Measurements from ENCODE around the gene SH2D3C. TPM values are rescaled to one million over a fixed set of nuclear protein-coding genes. Genes with fewer than 3 reads are reported as not detected.

Gene SH2D3C
- total and polyA plus RNA-seq, 2 of the 8 experiments (the other 6 are each of a cell fraction or from before 2014, with no cell fraction given) = 6.4 to 8.1 TPM

GRCh38 chr9:127720031-127720864 is 58.2 kb downstream of the SH2D3C start:
- Histone ChIP-seq H3K56ac (replicated peaks; ENCODE audit: insufficient read length, low read depth, low read length) (no peak overlapping the region), H2BK120ac (replicated peaks; ENCODE audit: low read depth, low read length) (no peak overlapping the region), H4K8ac (ENCODE audit: extremely low read depth, insufficient read depth, low read length) (no peak overlapping the region), H2BK12ac (ENCODE audit: low read depth, low read length) (peak overlapping the region; percentile 83; the same call in 1 of the 2 replicates), H3K23me2 (ENCODE audit: low read depth, low read length) (peaks cover 4% of the 10 kb centered on the region; the same call in 1 of the 2 replicates), H3K23ac (ENCODE audit: insufficient read length) (no peak overlapping the region), H3K79me1 (ENCODE audit: low read depth, low read length) (no peaks in the 10 kb centered on the region), H3K27ac (ENCODE audit: low read depth, low read length) (no peak overlapping the region), H2AK5ac (ENCODE audit: low read depth, low read length) (no peak overlapping the region), H2BK5ac (ENCODE audit: low read depth, low read length) (peak overlapping the region; percentile 75; the same call in 1 of the 2 replicates), H3K4me1 (replicated peaks in 1 of 4; ENCODE audit: control insufficient read depth in 3 of 4, insufficient read depth in 4 of 4, low read length in 3 of 4) (peaks cover 0 to 23% (median 16%) of the 10 kb centered on the region in 4 experiments; a peak in 6 of 7 replicates), H2AFZ (ENCODE audit: low read length) (no peak overlapping the region; the same call in 1 of the 2 replicates), H3K27me3 (replicated peaks in 1 of 4; ENCODE audit: control insufficient read depth in 3 of 4, extremely low read depth in 1 of 4, insufficient read depth in 3 of 4, low read length in 3 of 4) (no peaks in the 10 kb centered on the region), H4K20me1 (replicated peaks in 1 of 2; ENCODE audit: control insufficient read depth in 1 of 2, insufficient read depth in 2 of 2, low read length in 2 of 2) (no peaks in the 10 kb centered on the region), H3K4me2 (ENCODE audit: insufficient read depth in 1 of 2, low read depth in 2 of 2, low read length in 2 of 2) (no peak overlapping the region), H3K4me3 (ENCODE audit: extremely low read depth in 1 of 4, insufficient read depth in 2 of 4, low read depth in 3 of 4, low read length in 4 of 4) (no peak overlapping the region), H4K91ac (replicated peaks; ENCODE audit: insufficient read length, low read length) (no peak overlapping the region), H3K18ac (ENCODE audit: extremely low read depth, low read length) (peak overlapping the region; percentile 24; the same call in 1 of the 2 replicates), H3K9me3 (ENCODE audit: insufficient read depth in 2 of 2, low read depth in 1 of 2, low read length in 1 of 2) (no peaks in the 10 kb centered on the region), H2BK15ac (ENCODE audit: low read length) (peak overlapping the region; percentile 95), H3K14ac (ENCODE audit: insufficient read length) (no peak overlapping the region), H2BK20ac (ENCODE audit: low read length) (peak overlapping the region; percentile 56; the same call in 1 of the 2 replicates), H3K79me2 (ENCODE audit: control insufficient read depth in 1 of 2, insufficient read depth in 2 of 2, low read length in 2 of 2) (no peaks in the 10 kb centered on the region), H3K36me3 (ENCODE audit: control insufficient read depth in 2 of 4, insufficient read depth in 4 of 4, low read length in 3 of 4) (no peaks in the 10 kb centered on the region), H3K4ac (replicated peaks; ENCODE audit: insufficient read length, low read depth, low read length) (no peak overlapping the region), H4K5ac (ENCODE audit: insufficient read length, low read depth, low read length) (no peak overlapping the region), H3K9ac (replicated peaks in 1 of 4; ENCODE audit: extremely low read depth in 1 of 4, low read depth in 3 of 4, low read length in 3 of 4) (no peak overlapping the region)
- FAIRE-seq = no peak
- DNase-seq (ENCODE audit: low read depth in 1 of 2, low spot score in 2 of 2) = no peak
- WGBS, 2 experiments (ENCODE audit: extremely low coverage in 1 of 2, insufficient coverage in 1 of 2, insufficient read length in 1 of 2, insufficient replicate concordance in 2 of 2, low coverage in 1 of 2, low lambda C conversion rate in 2 of 2, missing lambda C conversion rate in 1 of 2) = 88% methylated on average over 11 of the region's 12 CpGs; no CpG with 5 or more reads in 1 of the 2 experiments
- ChIA-PET CTCF (ENCODE audit: partially characterized antibody) (interaction anchor here (0.5 to 1.7 kb wide), 5 partner anchors 9 to 130 kb away, joined by 3 to 5 read pairs (median 3); partner anchors contain the start of genes CFAP157 and TOR2A), POLR2A (ENCODE audit: partially characterized antibody) (no interaction called here)
- TF ChIP-seq KDM5A (IDR thresholded peaks at IDR 0.05; ENCODE audit: low read length) (no peak), CREB1 (IDR thresholded peaks at IDR 0.05) (no peak), CEBPB (IDR thresholded peaks at IDR 0.05; ENCODE audit: low read depth, low read length) (no peak), EGR1 (IDR thresholded peaks at IDR 0.05; ENCODE audit: borderline replicate concordance, low read depth, low read length) (no peak), RAD21 (IDR thresholded peaks at IDR 0.05 in 1 of 2, conservative IDR thresholded peaks at IDR 0.05 in 1 of 2; ENCODE audit: low read depth in 2 of 2, low read length in 2 of 2) (no peak), YY1 (IDR thresholded peaks at IDR 0.05; ENCODE audit: low read depth, low read length) (no peak), SIX5 (IDR thresholded peaks at IDR 0.05; ENCODE audit: low read depth, low read length) (no peak), BCL11A (IDR thresholded peaks at IDR 0.05; ENCODE audit: low read depth in 2 of 2, low read length in 2 of 2) (no peak), CHD1 (IDR thresholded peaks at IDR 0.05; ENCODE audit: low read depth, low read length) (no peak), RXRA (IDR thresholded peaks at IDR 0.05; ENCODE audit: insufficient read depth, low read depth, low read length) (no peak), CBX5 (IDR thresholded peaks at IDR 0.05; ENCODE audit: low read depth, low read length) (no peak)
- TF ChIP-seq, protein P1, sequence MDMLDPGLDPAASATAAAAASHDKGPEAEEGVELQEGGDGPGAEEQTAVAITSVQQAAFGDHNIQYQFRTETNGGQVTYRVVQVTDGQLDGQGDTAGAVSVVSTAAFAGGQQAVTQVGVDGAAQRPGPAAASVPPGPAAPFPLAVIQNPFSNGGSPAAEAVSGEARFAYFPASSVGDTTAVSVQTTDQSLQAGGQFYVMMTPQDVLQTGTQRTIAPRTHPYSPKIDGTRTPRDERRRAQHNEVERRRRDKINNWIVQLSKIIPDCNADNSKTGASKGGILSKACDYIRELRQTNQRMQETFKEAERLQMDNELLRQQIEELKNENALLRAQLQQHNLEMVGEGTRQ (IDR thresholded peaks at IDR 0.05; ENCODE audit: low read length) = no peak
